Body of pancreas (tissue), 4 donors: Measurements from ENCODE around the gene ASCL5.

Experiments used
- POLR2A ChIP-seq, 3 donors: fragments of 450-650 bp; IDR thresholded peaks; one replicate each; pipeline ENCODE4 v1.6.1; 2016; ENCODE audit warnings: antibody characterized with exemption in 3 of 3, mild to moderate bottlenecking in 2 of 3
- TF ChIP-seq, protein P1 (sequence below), 7 experiments: fragments of 450-650 bp in 4 of 7; fragments of 200-600 bp in 3 of 7; sonication (generic) in 3 of 7; IDR thresholded peaks; one replicate each; pipeline ENCODE4 v1.5.1; 2016 to 2019; ENCODE audit warnings: antibody characterized with exemption in 7 of 7

DNA sequence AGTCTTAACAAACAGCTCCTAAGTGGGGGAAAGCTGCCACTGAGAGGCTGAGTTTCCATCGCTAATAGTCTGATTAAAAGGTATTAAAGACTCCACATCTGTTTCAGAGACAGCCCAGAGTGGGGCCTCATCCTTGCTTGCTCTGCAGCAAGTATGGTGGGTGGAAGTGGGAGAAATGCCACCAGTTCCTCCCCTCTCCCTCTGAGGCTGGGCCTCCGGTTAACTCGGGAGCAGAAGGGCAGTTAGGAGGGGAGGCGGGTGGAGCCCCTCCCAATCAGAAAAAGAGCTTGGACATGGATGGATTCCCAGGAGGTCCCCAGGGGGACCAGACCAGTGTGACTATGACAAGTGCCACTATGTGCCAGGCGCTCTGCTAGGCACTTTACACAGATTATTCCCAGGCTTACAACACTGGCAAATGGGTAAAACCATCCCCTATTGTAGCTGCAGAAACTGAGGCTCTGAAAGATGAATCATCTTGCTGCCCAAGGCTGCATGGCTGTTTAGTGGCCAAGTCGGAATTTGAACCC lies 11.4 kb upstream of the ASCL5 start:
- no peak for TF ChIP-seq POLR2A (IDR thresholded peaks at IDR 0.05)
- TF ChIP-seq, protein P1, sequence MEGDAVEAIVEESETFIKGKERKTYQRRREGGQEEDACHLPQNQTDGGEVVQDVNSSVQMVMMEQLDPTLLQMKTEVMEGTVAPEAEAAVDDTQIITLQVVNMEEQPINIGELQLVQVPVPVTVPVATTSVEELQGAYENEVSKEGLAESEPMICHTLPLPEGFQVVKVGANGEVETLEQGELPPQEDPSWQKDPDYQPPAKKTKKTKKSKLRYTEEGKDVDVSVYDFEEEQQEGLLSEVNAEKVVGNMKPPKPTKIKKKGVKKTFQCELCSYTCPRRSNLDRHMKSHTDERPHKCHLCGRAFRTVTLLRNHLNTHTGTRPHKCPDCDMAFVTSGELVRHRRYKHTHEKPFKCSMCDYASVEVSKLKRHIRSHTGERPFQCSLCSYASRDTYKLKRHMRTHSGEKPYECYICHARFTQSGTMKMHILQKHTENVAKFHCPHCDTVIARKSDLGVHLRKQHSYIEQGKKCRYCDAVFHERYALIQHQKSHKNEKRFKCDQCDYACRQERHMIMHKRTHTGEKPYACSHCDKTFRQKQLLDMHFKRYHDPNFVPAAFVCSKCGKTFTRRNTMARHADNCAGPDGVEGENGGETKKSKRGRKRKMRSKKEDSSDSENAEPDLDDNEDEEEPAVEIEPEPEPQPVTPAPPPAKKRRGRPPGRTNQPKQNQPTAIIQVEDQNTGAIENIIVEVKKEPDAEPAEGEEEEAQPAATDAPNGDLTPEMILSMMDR (IDR thresholded peaks at IDR 0.05): no peak
